HEK293 (cell line): Measurements from ENCODE around the gene XPO5.

Experiments used
- ATF2 ChIP-seq: fragments of 450-650 bp; formaldehyde crosslinking; IDR thresholded peaks from 2 replicates; pipeline ENCODE4 v1.5.1; 2016; ENCODE audit warnings: missing biosample characterization, missing genetic modification characterization, low read depth
- BCL6B ChIP-seq: fragments of 450-650 bp; formaldehyde crosslinking; IDR thresholded peaks from 2 replicates; pipeline ENCODE4 v1.5.1; 2017; ENCODE audit warnings: missing biosample characterization, missing genetic modification characterization
- GLI4 ChIP-seq: fragments of 450-650 bp; formaldehyde crosslinking; IDR thresholded peaks from 2 replicates; pipeline ENCODE4 v1.5.1; 2016; ENCODE audit warnings: missing biosample characterization, missing genetic modification characterization
- GLIS2 ChIP-seq: fragments of 450-650 bp; formaldehyde crosslinking; IDR thresholded peaks from 2 replicates; pipeline ENCODE4 v1.5.1; 2016; ENCODE audit warnings: missing biosample characterization, missing genetic modification characterization
- HOXA7 ChIP-seq: sonication (generic); formaldehyde crosslinking; IDR thresholded peaks from 2 replicates; pipeline ENCODE4 v1.8.1; 2022; ENCODE audit warnings: missing genetic modification reagents, borderline replicate concordance
- KLF8 ChIP-seq: fragments of 450-650 bp; formaldehyde crosslinking; IDR thresholded peaks from 2 replicates; pipeline ENCODE4 v1.5.1; 2016; ENCODE audit warnings: missing biosample characterization, missing genetic modification characterization
- OSR2 ChIP-seq: fragments of 450-650 bp; formaldehyde crosslinking; IDR thresholded peaks from 2 replicates; pipeline ENCODE4 v1.5.1; 2016; ENCODE audit warnings: missing biosample characterization, missing genetic modification characterization
- PBX3 ChIP-seq: sonication (generic); formaldehyde crosslinking; IDR thresholded peaks from 2 replicates; pipeline ENCODE4 v1.8.1; 2022; ENCODE audit warnings: mild to moderate bottlenecking, moderate library complexity, missing genetic modification reagents
- YY2 ChIP-seq: fragments of 450-650 bp; formaldehyde crosslinking; IDR thresholded peaks from 2 replicates; pipeline ENCODE4 v1.5.1; 2016; ENCODE audit warnings: missing biosample characterization, missing genetic modification characterization
- ZBTB20 ChIP-seq: fragments of 450-650 bp; formaldehyde crosslinking; IDR thresholded peaks from 2 replicates; pipeline ENCODE4 v1.5.1; 2016; ENCODE audit warnings: missing biosample characterization, missing genetic modification characterization
- ZBTB44 ChIP-seq: fragments of 450-650 bp; IDR thresholded peaks from 2 replicates; pipeline ENCODE4 v1.5.1; 2018; ENCODE audit warnings: missing biosample characterization, mild to moderate bottlenecking, missing genetic modification characterization
- ZIC2 ChIP-seq: fragments of 450-650 bp; formaldehyde crosslinking; IDR thresholded peaks from 2 replicates; pipeline ENCODE4 v1.5.1; 2016; ENCODE audit warnings: missing biosample characterization, missing genetic modification characterization
- ZNF114 ChIP-seq: fragments of 450-650 bp; formaldehyde crosslinking; IDR thresholded peaks from 2 replicates; pipeline ENCODE4 v1.5.0; 2017; ENCODE audit warnings: missing biosample characterization, missing genetic modification characterization
- ZNF202 ChIP-seq: fragments of 450-650 bp; formaldehyde crosslinking; IDR thresholded peaks from 2 replicates; pipeline ENCODE4 v1.5.1; 2016; ENCODE audit warnings: missing biosample characterization, missing genetic modification characterization, borderline replicate concordance
- ZNF214 ChIP-seq: fragments of 450-650 bp; formaldehyde crosslinking; IDR thresholded peaks from 2 replicates; pipeline ENCODE4 v1.5.1; 2017; ENCODE audit warnings: missing biosample characterization, mild to moderate bottlenecking, missing genetic modification characterization, borderline replicate concordance
- ZNF221 ChIP-seq: fragments of 450-650 bp; formaldehyde crosslinking; IDR thresholded peaks from 2 replicates; pipeline ENCODE4 v1.5.1; 2017; ENCODE audit warnings: missing biosample characterization, missing genetic modification characterization, borderline replicate concordance
- ZNF26 ChIP-seq: fragments of 450-650 bp; formaldehyde crosslinking; IDR thresholded peaks from 2 replicates; pipeline ENCODE4 v1.5.1; 2016; ENCODE audit warnings: missing biosample characterization, missing genetic modification characterization
- ZNF280D ChIP-seq: fragments of 450-650 bp; formaldehyde crosslinking; IDR thresholded peaks from 2 replicates; pipeline ENCODE4 v1.5.1; 2016; ENCODE audit warnings: missing biosample characterization, missing genetic modification characterization
- ZNF362 ChIP-seq: fragments of 450-650 bp; formaldehyde crosslinking; IDR thresholded peaks from 2 replicates; pipeline ENCODE4 v1.5.1; 2016; ENCODE audit warnings: missing biosample characterization, missing genetic modification characterization
- ZNF423 ChIP-seq: fragments of 450-650 bp; formaldehyde crosslinking; IDR thresholded peaks from 2 replicates; pipeline ENCODE4 v1.5.1; 2016; ENCODE audit warnings: missing biosample characterization, missing genetic modification characterization
- ZNF513 ChIP-seq: fragments of 450-650 bp; IDR thresholded peaks from 2 replicates; pipeline ENCODE4 v1.5.1; 2018; ENCODE audit warnings: missing biosample characterization, missing genetic modification characterization
- ZNF555 ChIP-seq: fragments of 450-650 bp; formaldehyde crosslinking; conservative IDR thresholded peaks from 2 replicates; pipeline ENCODE4 v1.5.1; 2017; ENCODE audit warnings: missing biosample characterization, mild to moderate bottlenecking, missing genetic modification characterization, inconsistent platforms
- ZNF585B ChIP-seq: fragments of 450-650 bp; formaldehyde crosslinking; IDR thresholded peaks from 2 replicates; pipeline ENCODE4 v1.5.1; 2016; ENCODE audit warnings: missing biosample characterization, missing genetic modification characterization
- ZNF623 ChIP-seq: fragments of 450-650 bp; formaldehyde crosslinking; IDR thresholded peaks from 2 replicates; pipeline ENCODE4 v1.5.1; 2016; ENCODE audit warnings: missing biosample characterization, missing genetic modification characterization
- ZNF624 ChIP-seq: fragments of 450-650 bp; formaldehyde crosslinking; IDR thresholded peaks from 2 replicates; pipeline ENCODE4 v1.5.1; 2017; ENCODE audit warnings: missing biosample characterization, missing genetic modification characterization
- ZNF664 ChIP-seq: fragments of 450-650 bp; formaldehyde crosslinking; IDR thresholded peaks from 2 replicates; pipeline ENCODE4 v1.5.1; 2016; ENCODE audit warnings: missing biosample characterization, missing genetic modification characterization
- ZNF843 ChIP-seq: fragments of 450-650 bp; formaldehyde crosslinking; IDR thresholded peaks from 2 replicates; pipeline ENCODE4 v1.5.1; 2016; ENCODE audit warnings: missing biosample characterization, missing genetic modification characterization

XPO5 gene

GRCh38 chr6:43575105-43575771, 600 bp downstream of the XPO5 start (continued):
- TF ChIP-seq ZNF585B (tag by site-specific recombination) (no peak), ZNF280D (tag by site-specific recombination) (no peak), ZNF513 (no peak), ZNF114 (tag by site-specific recombination) (no peak), ZNF221 (no peak), ZNF664 (no peak), ZBTB44 (tag by site-specific recombination) (no peak), ZNF555 (tag by site-specific recombination) (no peak), GLI4 (tag by site-specific recombination) (no peak), OSR2 (tag by site-specific recombination) (no peak), ZNF202 (tag by site-specific recombination) (no peak), ZNF423 (tag by site-specific recombination) (peak; percentile 28; the same call in 1 of the 2 replicates), ZNF843 (peak; percentile 44; the same call in 1 of the 2 replicates), ZBTB20 (peak; percentile 89), HOXA7 (CRISPR knock-in tag) (no peak), ZNF624 (tag by site-specific recombination) (no peak), ZNF214 (tag by site-specific recombination) (no peak), KLF8 (tag by site-specific recombination) (peak; percentile 79), ZIC2 (tag by site-specific recombination) (no peak; the same call in 1 of the 2 replicates), ZNF623 (tag by site-specific recombination) (no peak), GLIS2 (tag by site-specific recombination) (no peak; the same call in 1 of the 2 replicates), ZNF362 (no peak), PBX3 (CRISPR knock-in tag) (no peak), ZNF26 (tag by site-specific recombination) (no peak), YY2 (0 out of 2 replicates have a peak, but pooled peaks have one; percentile 11), BCL6B (tag by site-specific recombination) (no peak), ATF2 (no peak)
